LNCAP (cell line): ENCODE data around the gene GM2A.

Source experiments
- CTCF ChIP-seq: fragments of 450-650 bp; IDR thresholded peaks from 2 replicates; pipeline ENCODE4 v1.5.1; 2017; ENCODE audit warnings: mild to moderate bottlenecking

The GM2A gene

DNA sequence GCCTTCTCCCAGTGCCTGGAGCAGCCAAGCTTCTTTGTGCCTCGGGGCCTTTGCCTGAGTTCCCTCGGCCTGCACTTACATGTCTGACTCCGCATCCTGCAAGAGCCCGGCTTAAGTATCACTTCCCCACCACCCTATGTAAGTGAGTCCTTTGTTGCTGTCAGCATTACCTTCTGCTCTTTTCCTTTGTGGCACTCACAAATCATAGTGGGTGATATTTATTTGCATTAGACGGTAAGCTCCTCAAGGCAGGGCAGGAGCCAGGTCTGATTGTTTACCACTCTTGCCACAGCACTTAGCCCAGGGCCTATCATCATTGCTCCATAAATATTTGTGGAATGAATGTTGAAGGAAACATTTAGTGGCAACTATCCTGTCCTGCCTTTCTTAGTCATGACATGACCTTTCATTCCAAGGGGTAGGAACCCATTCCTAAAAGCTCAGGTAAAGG is 4.8 kb downstream of the GM2A start:
- TF ChIP-seq CTCF = no peak

- no peak for TF ChIP-seq CTCF
These were observed 5.2 kb downstream of the GM2A start for GRCh38 chr5:151258201-151258611.

DNA sequence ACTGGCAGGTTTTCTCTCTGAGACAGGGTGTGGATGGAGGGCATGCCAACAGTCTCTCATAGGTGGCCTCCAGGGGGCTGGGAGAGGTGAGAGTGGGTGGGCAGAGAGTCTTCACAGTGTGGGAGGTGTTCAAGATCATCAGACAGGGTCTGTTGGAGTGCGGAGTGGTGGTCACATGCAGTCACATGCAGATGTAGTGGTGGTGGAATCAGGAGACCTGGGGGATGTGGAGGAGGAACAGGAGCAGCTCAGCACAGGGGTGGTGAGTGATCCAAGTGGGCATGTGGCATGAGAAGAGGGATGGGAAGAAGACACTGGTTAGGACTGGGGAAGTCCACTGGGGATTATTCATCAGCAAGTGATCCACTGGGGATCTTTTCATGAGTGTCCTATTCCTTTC is 5.8 kb downstream of the GM2A start:
- TF ChIP-seq CTCF = no peak

DNA sequence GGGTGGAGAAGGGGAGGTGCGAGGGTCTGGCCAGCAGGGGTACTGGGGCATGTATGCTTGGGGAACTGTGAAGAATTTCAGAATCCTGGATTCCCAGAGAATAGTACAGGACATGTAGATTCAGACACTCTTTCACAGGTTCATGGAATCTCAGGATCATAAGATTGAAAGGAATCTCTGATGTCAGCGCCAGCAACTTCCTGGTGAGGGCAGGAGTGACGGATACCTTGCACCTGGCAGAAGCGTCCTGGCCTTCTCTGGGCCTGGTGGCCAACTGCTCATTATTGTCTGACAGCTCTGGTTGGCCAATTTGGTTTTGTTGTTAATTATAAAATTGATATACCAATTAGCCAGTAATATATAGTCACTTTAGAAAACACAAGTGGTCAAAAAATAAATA is 6.9 kb downstream of the GM2A start:
- TF ChIP-seq CTCF = no peak

GRCh38 chr5:151262532-151262931 is 9.5 kb downstream of the GM2A start:
- TF ChIP-seq CTCF = no peak

DNA sequence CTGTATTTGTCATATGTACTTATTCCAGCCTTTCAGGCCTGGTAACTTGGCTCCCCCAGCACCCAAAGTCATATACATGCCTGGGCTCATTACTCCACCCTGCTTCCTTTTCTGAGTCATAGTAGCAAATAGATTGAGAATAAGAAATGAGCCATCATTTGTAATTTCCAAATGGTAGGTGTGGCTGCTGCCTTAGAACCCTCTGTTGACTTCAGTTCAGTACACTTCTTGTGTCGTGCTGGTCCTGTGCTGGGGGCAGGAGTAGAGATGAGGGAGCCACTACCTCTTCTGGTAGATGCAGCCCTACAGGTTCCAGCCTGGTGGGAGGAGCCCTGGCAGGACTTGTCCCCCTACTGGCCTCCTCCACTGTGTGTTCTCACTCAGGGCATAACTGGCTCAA is 11.1 kb downstream of the GM2A start:
- TF ChIP-seq CTCF = no peak

GRCh38 chr5:151267491-151268260 is 14.7 kb downstream of the GM2A start:
- no peak for TF ChIP-seq CTCF

DNA sequence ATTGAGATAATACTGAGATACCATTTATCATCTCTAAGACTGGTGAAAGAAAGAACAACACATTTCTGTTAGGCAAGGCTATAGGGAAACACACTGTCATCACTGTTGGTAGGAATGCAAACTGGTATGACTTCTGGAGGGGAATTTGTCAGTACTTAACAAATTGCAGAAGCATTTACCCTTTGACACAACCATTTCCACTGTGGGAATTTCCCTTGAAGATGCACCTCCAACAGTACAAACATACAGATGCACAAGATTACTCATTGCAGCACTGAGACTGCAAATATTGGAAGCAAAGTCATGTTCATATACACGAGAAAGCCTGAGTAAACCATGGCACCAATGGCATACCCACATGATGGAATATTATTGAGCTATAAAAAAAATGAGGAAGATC is 17.6 kb downstream of the GM2A start:
- TF ChIP-seq CTCF = no peak
